Mesendoderm (in vitro differentiated cells): ENCODE data around the gene TOPAZ1.

Experiments
- DNase-seq: peaks from one replicate; pipeline ENCODE4 v3.0.0; 2013
- H2AK5ac ChIP-seq: 2 replicates; pipeline ENCODE4 v1.6.1; 2013; ENCODE audit warnings: low read length, inconsistent platforms
- H2BK120ac ChIP-seq: 2 replicates; pipeline ENCODE4 v1.6.1; 2013; ENCODE audit warnings: low read depth, mild to moderate bottlenecking, low read length, moderate library complexity, mixed read lengths
- H2BK15ac ChIP-seq: replicated peaks from 2 replicates; pipeline ENCODE4 v1.6.1; 2013; ENCODE audit warnings: low read depth, mild to moderate bottlenecking, moderate library complexity
- H2BK5ac ChIP-seq: 2 replicates; pipeline ENCODE4 v1.6.1; 2013; ENCODE audit warnings: low read length, inconsistent platforms
- H3K18ac ChIP-seq: 2 replicates; pipeline ENCODE4 v1.6.1; 2013; ENCODE audit warnings: mild to moderate bottlenecking, low read length, mixed read lengths
- H3K23ac ChIP-seq: one replicate; pipeline ENCODE4 v1.6.1; 2013; ENCODE audit warnings: low read length
- H3K27ac ChIP-seq: 2 replicates; pipeline ENCODE4 v1.5.1; 2013; ENCODE audit warnings: low read depth, mild to moderate bottlenecking, inconsistent platforms, low read length, moderate library complexity
- H3K27me3 ChIP-seq: 2 replicates; pipeline ENCODE4 v1.6.1; 2013; ENCODE audit warnings: low read length, control low read depth, mild to moderate bottlenecking, inconsistent platforms; ENCODE audit not compliant: insufficient read depth, poor library complexity
- H3K36me3 ChIP-seq: 2 replicates; pipeline ENCODE4 v1.6.1; 2013; ENCODE audit warnings: low read length, inconsistent platforms; ENCODE audit not compliant: control insufficient read depth, insufficient read depth
- H3K4ac ChIP-seq: one replicate; pipeline ENCODE4 v1.6.1; 2013; ENCODE audit warnings: low read depth, mild to moderate bottlenecking, low read length, moderate library complexity
- H3K4me1 ChIP-seq: 2 replicates; pipeline ENCODE4 v1.6.1; 2013; ENCODE audit warnings: low read depth, low read length, inconsistent platforms; ENCODE audit not compliant: control insufficient read depth
- H3K4me2 ChIP-seq: 2 replicates; pipeline ENCODE4 v1.6.1; 2013; ENCODE audit warnings: low read length
- H3K4me3 ChIP-seq: 2 replicates; pipeline ENCODE4 v1.5.1; 2013; ENCODE audit warnings: mild to moderate bottlenecking, low read length
- H3K56ac ChIP-seq: one replicate; pipeline ENCODE4 v1.6.1; 2013; ENCODE audit warnings: low read length
- H3K79me1 ChIP-seq: 2 replicates; pipeline ENCODE4 v1.6.1; 2013; ENCODE audit warnings: low read length, inconsistent platforms
- H3K79me2 ChIP-seq: 2 replicates; pipeline ENCODE4 v1.6.1; 2013; ENCODE audit warnings: mild to moderate bottlenecking, low read length; ENCODE audit not compliant: control insufficient read depth, insufficient read depth
- H3K9ac ChIP-seq: 2 replicates; pipeline ENCODE4 v1.6.1; 2013; ENCODE audit warnings: low read length, inconsistent platforms
- H4K5ac ChIP-seq: one replicate; pipeline ENCODE4 v1.6.1; 2013; ENCODE audit warnings: low read length
- H4K8ac ChIP-seq: one replicate; pipeline ENCODE4 v1.6.1; 2013; ENCODE audit warnings: low read depth, mild to moderate bottlenecking, control low read depth, low read length, moderate library complexity
- WGBS: extraction: QIAGEN DNeasy Blood & Tissue Kit; methylation state at CpG from one replicate; pipeline ENCODE4 v1.1.7; 2013; ENCODE audit warnings: low lambda C conversion rate, missing lambda C conversion rate; ENCODE audit not compliant: insufficient coverage; ENCODE audit errors: extremely low coverage; 5-methylcytosine and 5-hydroxymethylcytosine counted together

Gene TOPAZ1

DNA sequence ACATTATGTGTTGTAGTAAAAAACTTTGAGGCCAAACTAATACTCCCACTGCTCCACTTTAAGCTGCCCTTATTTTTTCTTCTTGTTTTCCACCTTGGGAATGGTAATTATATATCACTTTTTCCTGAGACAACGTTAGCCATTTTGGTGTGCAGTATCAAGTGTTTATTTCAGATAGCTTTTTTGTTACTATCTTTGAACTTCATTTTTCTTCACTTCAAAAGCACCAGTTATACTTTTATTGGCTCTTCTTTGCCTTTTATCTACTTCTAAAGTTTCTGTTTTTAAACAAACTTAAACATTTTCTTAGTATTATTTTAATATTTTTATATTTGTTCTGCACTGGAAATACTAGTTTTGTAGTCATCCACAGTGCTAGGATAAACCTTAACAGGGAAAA is 6.5 kb downstream of the TOPAZ1 start:
- no peak overlapping the region for H2BK5ac ChIP-seq
- DNase-seq = no peak
- no peaks in the 10 kb centered on the region for H3K79me2 ChIP-seq
- no peak overlapping the region for H3K4ac ChIP-seq
- no peak overlapping the region for H3K56ac ChIP-seq
- H3K27me3 ChIP-seq = no peaks in the 10 kb centered on the region
- no peak overlapping the region for H2BK120ac ChIP-seq
- H4K5ac ChIP-seq = no peak overlapping the region
- no peak overlapping the region for H4K8ac ChIP-seq
- no peaks in the 10 kb centered on the region for H3K79me1 ChIP-seq
- H3K23ac ChIP-seq = no peak overlapping the region
- H3K9ac ChIP-seq = no peak overlapping the region
- no peaks in the 10 kb centered on the region for H3K4me1 ChIP-seq
- no peak overlapping the region for H2AK5ac ChIP-seq
- no peak overlapping the region for H3K4me3 ChIP-seq
- H3K18ac ChIP-seq = no peak overlapping the region
- no peak overlapping the region for H3K4me2 ChIP-seq
- no CpG with 5 or more reads among the region's 1 CpG for WGBS
- H3K27ac ChIP-seq = no peak overlapping the region
- no peak overlapping the region for H2BK15ac ChIP-seq
- no peaks in the 10 kb centered on the region for H3K36me3 ChIP-seq

DNA sequence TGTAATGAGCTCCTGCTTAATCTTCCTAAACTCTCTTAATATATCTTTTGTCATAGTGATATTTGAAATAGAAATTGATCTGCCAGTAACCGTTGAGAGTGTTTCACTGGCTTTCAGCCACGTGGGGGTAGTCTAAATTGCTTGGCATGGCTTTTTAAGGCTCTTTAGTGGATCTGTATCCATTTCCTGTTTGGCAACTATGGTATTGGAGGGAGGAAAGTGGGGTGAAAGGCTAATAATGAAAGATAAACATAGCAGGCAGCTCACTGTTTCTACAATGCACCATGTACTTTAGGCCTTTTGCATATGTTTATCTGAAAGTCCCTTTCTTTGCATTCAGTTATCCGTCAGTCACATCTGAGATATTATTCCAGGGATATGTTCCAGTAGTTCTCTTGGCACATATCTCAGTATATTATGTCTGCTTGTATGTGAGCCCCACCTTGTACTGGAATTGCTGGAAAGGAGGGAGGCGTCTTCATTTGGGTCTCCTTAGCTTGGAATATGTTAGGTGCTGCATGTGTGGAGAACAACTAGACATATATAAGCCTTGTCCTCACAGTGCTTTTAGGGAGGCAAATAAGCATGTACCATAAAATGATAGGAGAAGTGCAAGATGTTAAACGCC is 10.8 kb downstream of the TOPAZ1 start:
- no peak overlapping the region for H3K4me2 ChIP-seq
- WGBS = no CpG with 5 or more reads among the region's 5 CpGs
- no peak overlapping the region for H2BK120ac ChIP-seq
- no peak overlapping the region for H3K27ac ChIP-seq
- no peak overlapping the region for H2AK5ac ChIP-seq
- H3K56ac ChIP-seq = no peak overlapping the region
- no peak for DNase-seq
- no peak overlapping the region for H3K18ac ChIP-seq
- no peak overlapping the region for H3K9ac ChIP-seq
- no peaks in the 10 kb centered on the region for H3K4me1 ChIP-seq
- H3K4me3 ChIP-seq = no peak overlapping the region
- H4K5ac ChIP-seq = no peak overlapping the region
- no peaks in the 10 kb centered on the region for H3K79me2 ChIP-seq
- H3K79me1 ChIP-seq = no peaks in the 10 kb centered on the region
- no peak overlapping the region for H3K23ac ChIP-seq
- no peaks in the 10 kb centered on the region for H3K27me3 ChIP-seq
- no peak overlapping the region for H2BK15ac ChIP-seq
- no peak overlapping the region for H2BK5ac ChIP-seq
- H3K4ac ChIP-seq = no peak overlapping the region
- H3K36me3 ChIP-seq = no peaks in the 10 kb centered on the region
- H4K8ac ChIP-seq = no peak overlapping the region

DNA sequence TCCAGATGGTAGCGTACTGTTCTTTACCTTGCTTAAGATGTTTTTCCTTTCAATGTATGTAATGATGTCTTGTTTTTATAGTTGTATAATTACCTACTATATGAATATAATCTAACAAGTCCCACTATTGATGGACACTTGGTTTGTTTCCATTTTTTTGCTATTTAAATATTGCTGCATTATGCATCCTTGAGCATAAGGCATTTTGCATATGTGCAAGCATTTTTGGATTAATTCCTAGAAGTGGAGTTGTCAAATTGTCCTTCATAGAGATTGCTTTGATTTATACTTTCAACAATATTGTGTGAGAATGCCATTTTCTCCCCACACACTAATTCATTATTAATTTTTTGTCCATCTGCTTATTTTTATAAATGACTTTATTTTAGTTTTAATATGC is 17.7 kb downstream of the TOPAZ1 start:
- no peak for DNase-seq
- WGBS = no CpG with 5 or more reads among the region's 1 CpG

DNA sequence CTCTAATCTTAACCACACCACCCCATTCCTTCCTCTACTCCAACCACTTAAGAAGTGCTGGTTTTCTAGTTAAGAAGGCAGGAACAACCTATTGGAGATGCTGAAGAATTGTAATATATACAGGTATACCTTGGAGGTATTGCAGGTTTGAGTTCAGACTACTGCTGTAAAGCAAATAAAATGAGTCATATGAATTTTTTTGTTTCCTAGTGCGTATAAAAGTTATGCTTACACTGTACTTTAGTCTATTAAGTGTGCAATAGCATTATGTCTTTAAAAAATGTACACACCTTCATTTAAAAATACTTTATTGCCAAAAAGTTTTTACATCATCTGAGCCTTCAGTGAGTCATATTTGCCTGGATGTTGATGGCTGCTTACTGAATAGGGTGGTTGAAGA is 22.5 kb downstream of the TOPAZ1 start:
- no peak overlapping the region for H2BK15ac ChIP-seq
- H3K27me3 ChIP-seq = no peaks in the 10 kb centered on the region
- H3K23ac ChIP-seq = no peak overlapping the region
- no peaks in the 10 kb centered on the region for H3K4me1 ChIP-seq
- H3K4me2 ChIP-seq = no peak overlapping the region
- no peak overlapping the region for H3K27ac ChIP-seq
- H3K4me3 ChIP-seq = no peak overlapping the region
- no peak overlapping the region for H3K18ac ChIP-seq
- no peak for DNase-seq
- WGBS = no CpG with 5 or more reads among the region's 1 CpG
- no peak overlapping the region for H2BK120ac ChIP-seq
- no peaks in the 10 kb centered on the region for H3K79me2 ChIP-seq
- H3K56ac ChIP-seq = no peak overlapping the region
- no peak overlapping the region for H3K9ac ChIP-seq
- no peak overlapping the region for H2AK5ac ChIP-seq
- no peak overlapping the region for H3K4ac ChIP-seq
- no peaks in the 10 kb centered on the region for H3K36me3 ChIP-seq
- H2BK5ac ChIP-seq = no peak overlapping the region
- H4K5ac ChIP-seq = no peak overlapping the region
- no peaks in the 10 kb centered on the region for H3K79me1 ChIP-seq
- no peak overlapping the region for H4K8ac ChIP-seq

More for the DNA sequence above, 17.7 kb downstream of the TOPAZ1 start:
- no peak overlapping the region for H3K27ac ChIP-seq
- no peak overlapping the region for H2BK120ac ChIP-seq
- H3K56ac ChIP-seq = no peak overlapping the region
- no peak overlapping the region for H3K9ac ChIP-seq
- H3K36me3 ChIP-seq = no peaks in the 10 kb centered on the region
- no peak overlapping the region for H2BK15ac ChIP-seq
- no peak overlapping the region for H4K5ac ChIP-seq
- H3K79me2 ChIP-seq = no peaks in the 10 kb centered on the region
- H3K23ac ChIP-seq = no peak overlapping the region
- no peak overlapping the region for H2AK5ac ChIP-seq
- no peak overlapping the region for H2BK5ac ChIP-seq
- no peaks in the 10 kb centered on the region for H3K27me3 ChIP-seq
- no peaks in the 10 kb centered on the region for H3K4me1 ChIP-seq
- no peak overlapping the region for H3K4ac ChIP-seq
- H4K8ac ChIP-seq = no peak overlapping the region
- H3K4me2 ChIP-seq = no peak overlapping the region
- no peak overlapping the region for H3K18ac ChIP-seq
- no peaks in the 10 kb centered on the region for H3K79me1 ChIP-seq
- H3K4me3 ChIP-seq = no peak overlapping the region

DNA sequence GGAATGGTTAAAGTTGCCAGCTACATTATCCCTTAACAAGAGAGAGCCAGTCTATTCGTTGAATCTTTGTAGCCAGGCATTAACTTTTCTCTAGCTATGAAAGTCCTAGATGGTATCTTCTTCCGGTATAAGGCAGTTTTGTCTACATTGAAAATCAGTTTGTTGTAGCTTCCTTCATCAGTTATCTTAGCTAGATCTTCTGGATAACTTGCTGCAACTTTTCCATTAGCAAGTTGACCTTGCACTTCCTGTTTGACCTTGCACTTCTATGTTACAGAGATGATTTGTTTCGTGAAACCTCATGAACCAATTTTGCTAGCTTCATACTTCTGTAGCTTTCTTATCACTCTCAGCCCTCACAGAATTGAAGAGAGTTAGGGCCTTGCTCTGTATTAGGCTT is 24.1 kb downstream of the TOPAZ1 start:
- H3K23ac ChIP-seq = no peak overlapping the region
- DNase-seq = no peak
- H3K79me1 ChIP-seq = no peaks in the 10 kb centered on the region
- H3K36me3 ChIP-seq = no peaks in the 10 kb centered on the region
- no peak overlapping the region for H2BK120ac ChIP-seq
- no peaks in the 10 kb centered on the region for H3K79me2 ChIP-seq
- H3K18ac ChIP-seq = no peak overlapping the region
- no peaks in the 10 kb centered on the region for H3K27me3 ChIP-seq
- H3K56ac ChIP-seq = no peak overlapping the region
- no peak overlapping the region for H3K4me2 ChIP-seq
- H4K8ac ChIP-seq = no peak overlapping the region
- no peak overlapping the region for H3K27ac ChIP-seq
- H3K4ac ChIP-seq = no peak overlapping the region
- no peak overlapping the region for H2BK15ac ChIP-seq
- H3K4me1 ChIP-seq = no peaks in the 10 kb centered on the region
- WGBS = no CpG with 5 or more reads among the region's 3 CpGs
- no peak overlapping the region for H2BK5ac ChIP-seq
- H4K5ac ChIP-seq = no peak overlapping the region
- H2AK5ac ChIP-seq = no peak overlapping the region
- no peak overlapping the region for H3K9ac ChIP-seq
- no peak overlapping the region for H3K4me3 ChIP-seq

DNA sequence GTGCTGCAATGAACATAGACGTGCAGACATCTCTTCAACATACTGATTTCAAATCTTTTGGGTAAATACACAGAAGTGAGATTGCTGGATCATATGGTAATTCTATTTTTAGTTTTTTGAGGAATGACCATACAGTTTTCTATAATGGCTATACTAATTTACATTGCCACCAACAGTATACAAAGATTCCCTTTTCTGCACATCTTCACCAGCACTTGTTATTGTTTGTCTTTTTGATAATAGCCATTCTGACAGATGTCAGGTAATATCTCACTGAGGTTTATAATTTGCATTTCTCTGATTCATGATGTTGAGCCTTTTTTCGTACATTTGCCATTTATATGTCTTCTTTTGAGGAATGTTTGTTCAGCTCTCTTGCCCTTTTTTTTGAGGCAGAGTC is 30.5 kb downstream of the TOPAZ1 start:
- no peaks in the 10 kb centered on the region for H3K79me1 ChIP-seq
- no peak overlapping the region for H3K27ac ChIP-seq
- no peaks in the 10 kb centered on the region for H3K36me3 ChIP-seq
- H3K4me3 ChIP-seq = no peak overlapping the region
- no peaks in the 10 kb centered on the region for H3K27me3 ChIP-seq
- H3K18ac ChIP-seq = no peak overlapping the region
- H3K4me2 ChIP-seq = no peak overlapping the region
- no peak overlapping the region for H2AK5ac ChIP-seq
- H3K23ac ChIP-seq = no peak overlapping the region
- no CpG with 5 or more reads among the region's 2 CpGs for WGBS
- no peak overlapping the region for H3K4ac ChIP-seq
- H2BK15ac ChIP-seq = no peak overlapping the region
- no peak overlapping the region for H4K8ac ChIP-seq
- H2BK120ac ChIP-seq = no peak overlapping the region
- H4K5ac ChIP-seq = no peak overlapping the region
- no peaks in the 10 kb centered on the region for H3K4me1 ChIP-seq
- no peak overlapping the region for H3K56ac ChIP-seq
- no peak for DNase-seq
- no peaks in the 10 kb centered on the region for H3K79me2 ChIP-seq
- no peak overlapping the region for H2BK5ac ChIP-seq
- no peak overlapping the region for H3K9ac ChIP-seq
